Measurements from ENCODE around the gene CIAPIN1.

The CIAPIN1 gene

GRCh38 chr16:57471852-57472664 lies 24.9 kb upstream of the CIAPIN1 start:
- H3K27ac ChIP-seq (ENCODE audit: low read depth, low read length): peak overlapping the region; percentile 59
- H3K27me3 ChIP-seq (ENCODE audit: insufficient read depth, low read length): no peaks in the 10 kb centered on the region

GRCh38 chr16:57471209-57471608 lies 24.0 kb upstream of the CIAPIN1 start:
- Histone ChIP-seq H4K12ac (ENCODE audit: low read depth, low read length) (no peak overlapping the region), H2BK5ac (ENCODE audit: low read depth, low read length, poor library complexity) (no peak overlapping the region), H2BK120ac (ENCODE audit: insufficient read depth, low read length, poor library complexity) (no peak overlapping the region), H3K4me2 (ENCODE audit: low read length) (no peak overlapping the region), H4K8ac (ENCODE audit: low read depth, low read length) (no peak overlapping the region), H2BK12ac (ENCODE audit: low read length) (no peak overlapping the region), H3K4me3 (ENCODE audit: low read depth, low read length) (no peak overlapping the region), H3K9me3 (ENCODE audit: insufficient read depth, low read depth, low read length) (no peaks in the 10 kb centered on the region), H4K91ac (ENCODE audit: low read depth, low read length) (no peak overlapping the region), H2AFZ (ENCODE audit: insufficient read depth, low read length, poor library complexity) (no peak overlapping the region), H3K36me3 (ENCODE audit: control insufficient read depth in 1 of 2, insufficient read depth in 2 of 2, low read length in 2 of 2) (peaks cover 71 to 83% of the 10 kb centered on the region in 2 experiments), H3K79me2 (ENCODE audit: control insufficient read depth, insufficient read depth, low read length, poor library complexity) (no peaks in the 10 kb centered on the region), H3K14ac (ENCODE audit: low read length) (no peak overlapping the region), H3K79me1 (ENCODE audit: low read length) (peaks cover 12% of the 10 kb centered on the region), H2AK5ac (ENCODE audit: low read length) (no peak overlapping the region), H3K27me3 (ENCODE audit: insufficient read depth, low read length) (no peaks in the 10 kb centered on the region), H3K4ac (ENCODE audit: low read depth, low read length) (no peak overlapping the region), H3K4me1 (ENCODE audit: control insufficient read depth in 1 of 2, insufficient read depth in 2 of 2, low read length in 2 of 2) (peaks cover 12 to 15% of the 10 kb centered on the region in 2 experiments), H3K27ac (ENCODE audit: low read depth, low read length) (peak overlapping the region; percentile 7), H3K18ac (ENCODE audit: low read length) (no peak overlapping the region), H3K9ac (ENCODE audit: low read length) (no peak overlapping the region), H3K23ac (ENCODE audit: low read length) (no peak overlapping the region)
- no peak for DNase-seq
- WGBS (ENCODE audit: extremely low coverage, insufficient coverage, insufficient read length): no CpG with 5 or more reads among the region's 1 CpG

More at GRCh38 chr16:57471852-57472664, 24.9 kb upstream of the CIAPIN1 start:
- H3K4me1 ChIP-seq (ENCODE audit: control insufficient read depth in 1 of 2, insufficient read depth in 2 of 2, low read length in 2 of 2): peaks cover 20 to 23% of the 10 kb centered on the region in 2 experiments
- no CpG with 5 or more reads among the region's 10 CpGs for WGBS (ENCODE audit: extremely low coverage, insufficient coverage, insufficient read length)
- no peak overlapping the region for H3K9ac ChIP-seq (ENCODE audit: low read length)
- H3K18ac ChIP-seq (ENCODE audit: low read length): peak overlapping the region; percentile 35
- no peak overlapping the region for H2BK120ac ChIP-seq (ENCODE audit: insufficient read depth, low read length, poor library complexity)
- H3K4me3 ChIP-seq (ENCODE audit: low read depth, low read length): no peak overlapping the region
- no peak overlapping the region for H3K4me2 ChIP-seq (ENCODE audit: low read length)
- peak overlapping the region; percentile 11 for H3K14ac ChIP-seq (ENCODE audit: low read length)
- H4K12ac ChIP-seq (ENCODE audit: low read depth, low read length): no peak overlapping the region
- H3K4ac ChIP-seq (ENCODE audit: low read depth, low read length): no peak overlapping the region
- H3K9me3 ChIP-seq (ENCODE audit: insufficient read depth, low read depth, low read length): no peaks in the 10 kb centered on the region
- H2BK5ac ChIP-seq (ENCODE audit: low read depth, low read length, poor library complexity): peak overlapping the region; percentile 20
- H3K23ac ChIP-seq (ENCODE audit: low read length): no peak overlapping the region
- H3K79me1 ChIP-seq (ENCODE audit: low read length): peaks cover 12% of the 10 kb centered on the region
- H3K79me2 ChIP-seq (ENCODE audit: control insufficient read depth, insufficient read depth, low read length, poor library complexity): peaks cover 3% of the 10 kb centered on the region
- peaks cover 76 to 87% of the 10 kb centered on the region in 2 experiments for H3K36me3 ChIP-seq (ENCODE audit: control insufficient read depth in 1 of 2, insufficient read depth in 2 of 2, low read length in 2 of 2)
- H4K91ac ChIP-seq (ENCODE audit: low read depth, low read length): no peak overlapping the region
- no peak overlapping the region for H2BK12ac ChIP-seq (ENCODE audit: low read length)
- no peak overlapping the region for H2AFZ ChIP-seq (ENCODE audit: insufficient read depth, low read length, poor library complexity)
- H4K8ac ChIP-seq (ENCODE audit: low read depth, low read length): no peak overlapping the region
- no peak for DNase-seq
- no peak overlapping the region for H2AK5ac ChIP-seq (ENCODE audit: low read length)

GRCh38 chr16:57470711-57471110 lies 23.5 kb upstream of the CIAPIN1 start:
- H3K14ac ChIP-seq (ENCODE audit: low read length): no peak overlapping the region
- no peak overlapping the region for H3K23ac ChIP-seq (ENCODE audit: low read length)
- no peak overlapping the region for H2BK12ac ChIP-seq (ENCODE audit: low read length)
- H3K79me1 ChIP-seq (ENCODE audit: low read length): peaks cover 9% of the 10 kb centered on the region
- H2BK120ac ChIP-seq (ENCODE audit: insufficient read depth, low read length, poor library complexity): no peak overlapping the region
- no peak overlapping the region for H3K4me3 ChIP-seq (ENCODE audit: low read depth, low read length)
- H4K91ac ChIP-seq (ENCODE audit: low read depth, low read length): no peak overlapping the region
- no peaks in the 10 kb centered on the region for H3K9me3 ChIP-seq (ENCODE audit: insufficient read depth, low read depth, low read length)
- H2AK5ac ChIP-seq (ENCODE audit: low read length): no peak overlapping the region
- H4K12ac ChIP-seq (ENCODE audit: low read depth, low read length): no peak overlapping the region
- no peak overlapping the region for H3K4me2 ChIP-seq (ENCODE audit: low read length)
- no peak for DNase-seq
- no peak overlapping the region for H3K4ac ChIP-seq (ENCODE audit: low read depth, low read length)
- peak overlapping the region; percentile 35 for H3K27ac ChIP-seq (ENCODE audit: low read depth, low read length)
- H2AFZ ChIP-seq (ENCODE audit: insufficient read depth, low read length, poor library complexity): no peak overlapping the region
- no peak overlapping the region for H4K8ac ChIP-seq (ENCODE audit: low read depth, low read length)
- no CpG with 5 or more reads among the region's 6 CpGs for WGBS (ENCODE audit: extremely low coverage, insufficient coverage, insufficient read length)
- H3K79me2 ChIP-seq (ENCODE audit: control insufficient read depth, insufficient read depth, low read length, poor library complexity): no peaks in the 10 kb centered on the region
- H3K27me3 ChIP-seq (ENCODE audit: insufficient read depth, low read length): no peaks in the 10 kb centered on the region
- no peak overlapping the region for H2BK5ac ChIP-seq (ENCODE audit: low read depth, low read length, poor library complexity)
- H3K18ac ChIP-seq (ENCODE audit: low read length): no peak overlapping the region
- no peak overlapping the region for H3K9ac ChIP-seq (ENCODE audit: low read length)
- H3K36me3 ChIP-seq (ENCODE audit: control insufficient read depth in 1 of 2, insufficient read depth in 2 of 2, low read length in 2 of 2): peaks cover 70 to 83% of the 10 kb centered on the region in 2 experiments
- H3K4me1 ChIP-seq (ENCODE audit: control insufficient read depth in 1 of 2, insufficient read depth in 2 of 2, low read length in 2 of 2): peaks cover 7 to 10% of the 10 kb centered on the region in 2 experiments

GRCh38 chr16:57469917-57470470 lies 22.8 kb upstream of the CIAPIN1 start:
- H3K4ac ChIP-seq (ENCODE audit: low read depth, low read length): no peak overlapping the region
- H2BK5ac ChIP-seq (ENCODE audit: low read depth, low read length, poor library complexity): no peak overlapping the region
- no peaks in the 10 kb centered on the region for H3K27me3 ChIP-seq (ENCODE audit: insufficient read depth, low read length)
- H3K4me3 ChIP-seq (ENCODE audit: low read depth, low read length): no peak overlapping the region
- no peak overlapping the region for H3K14ac ChIP-seq (ENCODE audit: low read length)
- DNase-seq: no peak
- no peak overlapping the region for H4K8ac ChIP-seq (ENCODE audit: low read depth, low read length)
- no peak overlapping the region for H4K12ac ChIP-seq (ENCODE audit: low read depth, low read length)
- no peaks in the 10 kb centered on the region for H3K79me2 ChIP-seq (ENCODE audit: control insufficient read depth, insufficient read depth, low read length, poor library complexity)
- no peak overlapping the region for H2BK120ac ChIP-seq (ENCODE audit: insufficient read depth, low read length, poor library complexity)
- H3K4me1 ChIP-seq (ENCODE audit: control insufficient read depth in 1 of 2, insufficient read depth in 2 of 2, low read length in 2 of 2): peaks cover 3 to 5% of the 10 kb centered on the region in 2 experiments
- H3K79me1 ChIP-seq (ENCODE audit: low read length): peaks cover 6% of the 10 kb centered on the region
- no peak overlapping the region for H3K4me2 ChIP-seq (ENCODE audit: low read length)
- H3K23ac ChIP-seq (ENCODE audit: low read length): no peak overlapping the region
- H3K9me3 ChIP-seq (ENCODE audit: insufficient read depth, low read depth, low read length): no peaks in the 10 kb centered on the region
- H3K27ac ChIP-seq (ENCODE audit: low read depth, low read length): peak overlapping the region; percentile 35
- H2AK5ac ChIP-seq (ENCODE audit: low read length): no peak overlapping the region
- H3K9ac ChIP-seq (ENCODE audit: low read length): no peak overlapping the region
- no peak overlapping the region for H2BK12ac ChIP-seq (ENCODE audit: low read length)
- peaks cover 65 to 82% of the 10 kb centered on the region in 2 experiments for H3K36me3 ChIP-seq (ENCODE audit: control insufficient read depth in 1 of 2, insufficient read depth in 2 of 2, low read length in 2 of 2)
- no peak overlapping the region for H4K91ac ChIP-seq (ENCODE audit: low read depth, low read length)
- no CpG with 5 or more reads among the region's 9 CpGs for WGBS (ENCODE audit: extremely low coverage, insufficient coverage, insufficient read length)
- H2AFZ ChIP-seq (ENCODE audit: insufficient read depth, low read length, poor library complexity): no peak overlapping the region
- H3K18ac ChIP-seq (ENCODE audit: low read length): no peak overlapping the region
